Measurements from ENCODE around the gene ADAMTS19.
"Not testable (repeated sequence)": the region's sequence is repeated elsewhere in the genome, so short reads cannot be mapped to it uniquely, and the experiment has no call there.

Gene ADAMTS19

GRCh38 chr5:129593525-129593924 is 133.4 kb downstream of the ADAMTS19 start:
- no peak for DNase-seq

- DNase-seq, result no peak
Observed at GRCh38 chr5:129601576-129601975, 141.5 kb downstream of the ADAMTS19 start.

DNA sequence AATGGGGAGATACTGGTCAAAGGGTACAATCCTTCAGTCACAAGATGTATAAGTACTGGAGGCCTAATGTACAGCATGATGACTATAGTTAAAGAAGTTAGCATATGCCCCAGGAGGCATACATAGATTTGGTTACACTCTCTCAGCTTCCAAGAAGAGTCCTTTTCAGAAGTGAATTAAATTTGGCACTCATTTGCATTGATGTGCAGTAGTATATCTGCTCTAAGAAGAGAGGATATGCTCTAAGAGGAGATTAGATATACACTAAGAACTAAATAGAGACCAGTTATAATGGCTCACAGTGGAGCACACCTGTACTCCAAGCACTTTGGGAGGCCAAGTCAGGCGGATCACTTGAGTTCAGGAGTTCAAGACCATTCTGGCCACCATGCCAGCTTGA is 148.3 kb downstream of the ADAMTS19 start:
- DNase-seq, result no peak

GRCh38 chr5:129609710-129610109 is 149.6 kb downstream of the ADAMTS19 start:
- no peak for DNase-seq

GRCh38 chr5:129616517-129616916 is 156.4 kb downstream of the ADAMTS19 start:
- DNase-seq, result no peak

DNA sequence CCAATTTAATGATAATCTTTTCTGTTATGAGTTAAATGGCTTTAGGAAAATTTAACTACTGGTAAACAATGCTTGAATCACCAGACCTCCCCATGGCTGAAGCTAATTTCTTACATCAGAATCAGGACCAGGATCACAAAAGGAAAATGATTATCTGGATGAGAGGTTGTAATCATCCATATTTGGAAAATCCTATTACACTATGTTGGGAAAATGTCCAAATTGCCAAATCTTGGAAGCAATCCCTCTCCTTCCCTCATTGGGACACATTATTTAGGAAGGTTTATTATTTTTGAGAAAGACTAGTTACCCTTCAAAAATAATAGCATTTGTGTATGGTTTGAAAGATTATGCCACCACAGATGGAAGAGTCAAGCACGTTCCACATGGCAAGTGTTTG is 157.1 kb downstream of the ADAMTS19 start:
- no peak for DNase-seq

GRCh38 chr5:129619782-129620181 is 159.7 kb downstream of the ADAMTS19 start:
- DNase-seq, result no peak

- DNase-seq, result no peak
Observed at GRCh38 chr5:129622531-129622930, 162.4 kb downstream of the ADAMTS19 start.

- no peak for DNase-seq
Observed at GRCh38 chr5:129629575-129629974, 169.5 kb downstream of the ADAMTS19 start.

GRCh38 chr5:129630101-129630500 is 170.0 kb downstream of the ADAMTS19 start:
- no peak for DNase-seq

DNA sequence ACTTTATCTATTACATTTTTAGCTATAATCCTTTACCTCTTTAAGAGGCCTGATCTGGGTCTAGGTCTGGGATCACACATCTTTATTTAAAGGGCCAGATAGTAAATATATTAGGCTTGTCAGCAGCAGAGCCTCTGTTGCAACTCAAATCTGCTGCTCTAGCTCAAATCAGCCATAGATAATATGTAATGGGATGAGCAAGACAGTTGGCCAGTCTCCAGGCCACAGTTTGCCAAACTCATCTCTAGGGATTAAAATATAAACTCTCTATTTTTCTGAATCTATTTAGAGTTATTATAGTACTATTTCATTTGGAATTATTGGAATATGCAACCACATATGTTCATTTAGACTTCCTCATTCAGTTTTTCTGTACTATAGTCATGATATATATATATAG is 171.9 kb downstream of the ADAMTS19 start:
- DNase-seq, result no peak

GRCh38 chr5:129637501-129637900 is 177.4 kb downstream of the ADAMTS19 start:
- DNase-seq, result not testable (repeated sequence)

DNA sequence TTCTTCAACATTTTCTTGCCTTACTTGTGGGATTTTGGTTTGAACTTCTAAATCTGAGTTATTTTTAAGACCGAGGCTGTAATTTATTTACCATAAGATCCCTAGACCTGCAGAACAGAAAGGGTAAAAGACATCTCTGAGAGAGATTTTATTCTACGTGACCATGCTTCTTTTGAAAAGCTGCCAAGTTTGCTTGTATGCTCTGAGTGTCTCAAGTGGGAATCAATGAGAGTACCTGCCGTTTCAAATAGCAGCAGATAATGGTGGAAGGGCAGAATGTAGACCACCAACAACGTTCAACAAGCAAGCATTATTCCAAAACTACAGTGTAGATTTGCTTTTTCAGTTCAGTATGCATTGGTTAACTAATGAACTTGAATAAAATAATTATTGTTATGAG is 179.2 kb downstream of the ADAMTS19 start:
- no peak for DNase-seq

GRCh38 chr5:129652349-129653056 is 192.4 kb downstream of the ADAMTS19 start:
- no peak for DNase-seq

DNA sequence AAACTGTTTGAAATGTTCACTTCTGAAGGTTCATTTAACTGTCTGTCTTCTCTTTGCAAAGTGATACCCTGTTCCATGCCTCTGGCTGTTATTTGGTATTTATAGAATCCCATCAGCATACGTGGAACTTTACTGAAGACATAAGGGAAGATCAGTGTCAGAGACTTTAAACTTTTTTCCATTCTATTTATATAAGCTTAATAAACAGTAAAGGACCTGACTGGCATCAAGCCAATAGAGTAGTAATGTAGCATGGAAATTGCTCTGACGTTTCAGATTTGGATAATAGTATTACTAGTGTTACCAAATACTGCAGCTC is 192.9 kb downstream of the ADAMTS19 start:
- DNase-seq, result no peak

- no peak for DNase-seq
Observed at GRCh38 chr5:129653442-129653841, 193.3 kb downstream of the ADAMTS19 start.

GRCh38 chr5:129656952-129657351 is 196.9 kb downstream of the ADAMTS19 start:
- no peak for DNase-seq

DNA sequence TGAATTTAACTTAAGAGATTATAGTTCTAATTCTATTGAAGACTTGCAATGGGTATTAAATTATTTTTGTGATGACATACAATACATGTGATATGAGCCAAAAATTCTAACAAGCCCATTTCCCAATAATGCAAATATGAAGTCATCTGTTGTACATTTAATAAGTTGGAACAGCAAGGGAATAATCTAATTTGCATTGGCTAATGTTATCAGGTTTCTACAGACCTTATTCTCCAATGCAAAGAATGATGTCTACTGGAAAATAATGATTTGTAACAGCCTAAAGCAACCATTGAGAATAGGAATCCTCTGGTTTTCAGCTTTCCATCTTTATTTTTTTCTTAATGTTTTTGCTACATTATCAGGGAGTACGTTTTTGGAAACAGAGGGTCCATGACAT is 198.7 kb downstream of the ADAMTS19 start:
- no peak for DNase-seq

- no peak for DNase-seq
Observed at GRCh38 chr5:129661366-129662035, 201.4 kb downstream of the ADAMTS19 start.

DNA sequence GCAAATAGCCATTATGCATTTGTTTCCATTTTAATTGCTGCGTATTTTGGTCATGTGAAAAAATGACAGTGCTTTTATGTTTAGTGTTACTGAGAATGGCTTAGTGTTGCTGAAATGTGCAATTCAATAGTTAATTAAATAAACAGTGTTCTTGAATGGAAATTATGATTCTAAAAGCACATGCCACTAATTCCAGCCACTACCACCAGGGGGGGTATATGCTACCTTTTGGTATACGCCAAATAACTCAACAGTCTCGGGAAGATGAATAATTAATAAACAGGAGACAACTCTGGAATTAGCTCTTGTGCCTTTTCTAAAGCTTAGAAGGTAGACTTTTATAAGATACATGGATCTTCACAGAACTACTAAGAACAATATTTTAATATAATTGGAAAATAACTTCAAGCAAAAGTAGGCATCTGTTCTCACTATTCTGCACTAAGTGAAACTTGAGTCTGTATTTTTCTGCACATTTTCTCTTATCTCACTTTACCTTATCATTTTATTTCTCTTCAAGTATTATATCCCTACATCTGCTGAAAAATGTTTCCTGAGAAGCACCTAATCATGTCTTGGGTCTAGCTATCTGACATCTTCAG is 204.3 kb downstream of the ADAMTS19 start:
- DNase-seq, result peak; percentile 13

- DNase-seq, result no peak
Observed at GRCh38 chr5:129670957-129671500, 210.9 kb downstream of the ADAMTS19 start.

DNA sequence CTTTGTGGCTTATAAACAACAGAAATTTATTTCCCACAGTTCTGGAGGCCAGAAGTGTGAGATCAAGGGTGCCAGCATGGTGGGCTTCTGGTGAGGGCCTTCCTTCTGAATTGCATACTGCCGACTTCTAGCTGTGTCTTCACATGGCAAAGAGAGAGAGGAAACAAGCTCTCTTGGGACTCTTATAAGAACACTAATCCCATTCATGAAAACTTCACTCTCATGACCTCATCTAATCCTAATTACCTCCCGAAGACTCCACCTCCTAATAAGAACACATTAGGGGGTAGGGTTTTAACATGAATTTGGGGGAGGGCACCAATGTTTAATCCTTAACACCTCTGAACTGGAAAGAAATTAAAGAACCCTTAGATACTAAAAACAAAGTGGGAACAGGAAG is 211.9 kb downstream of the ADAMTS19 start:
- no peak for DNase-seq

GRCh38 chr5:129679671-129680070 is 219.6 kb downstream of the ADAMTS19 start:
- DNase-seq, result no peak

DNA sequence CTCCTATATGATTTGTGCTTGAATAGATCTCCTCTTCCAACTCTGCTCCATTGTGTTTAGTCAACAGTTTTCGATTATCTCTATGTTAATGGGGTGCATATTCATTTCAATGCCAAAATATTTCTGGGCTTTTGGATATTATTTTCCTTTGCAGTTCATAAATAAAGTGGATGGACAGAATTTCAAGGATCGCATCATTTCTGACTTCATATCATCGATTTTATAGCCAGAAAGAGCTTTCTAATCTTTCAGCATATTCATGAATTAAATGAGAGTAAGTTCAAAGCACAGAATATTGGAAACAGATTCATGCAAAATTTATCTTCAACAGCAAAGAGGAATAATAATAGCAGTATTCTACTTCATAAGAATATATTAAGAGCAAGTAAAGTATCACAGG is 227.8 kb downstream of the ADAMTS19 start:
- no peak for DNase-seq
